Skeletal muscle cell (primary cell): ENCODE data around the gene MSRB1.
"Not testable (repeated sequence)": the region's sequence is repeated elsewhere in the genome, so short reads cannot be mapped to it uniquely, and the experiment has no call there.

Experiments
- DNase-seq: peaks from one replicate; pipeline ENCODE4 v3.0.0-alpha.2; 2010; ENCODE audit warnings: low read depth
- H3K4me3 ChIP-seq: 2 replicates; pipeline ENCODE4 v1.5.1; 2011; ENCODE audit warnings: low read depth, mild to moderate bottlenecking, control low read depth, low read length, moderate library complexity

Gene MSRB1

DNA sequence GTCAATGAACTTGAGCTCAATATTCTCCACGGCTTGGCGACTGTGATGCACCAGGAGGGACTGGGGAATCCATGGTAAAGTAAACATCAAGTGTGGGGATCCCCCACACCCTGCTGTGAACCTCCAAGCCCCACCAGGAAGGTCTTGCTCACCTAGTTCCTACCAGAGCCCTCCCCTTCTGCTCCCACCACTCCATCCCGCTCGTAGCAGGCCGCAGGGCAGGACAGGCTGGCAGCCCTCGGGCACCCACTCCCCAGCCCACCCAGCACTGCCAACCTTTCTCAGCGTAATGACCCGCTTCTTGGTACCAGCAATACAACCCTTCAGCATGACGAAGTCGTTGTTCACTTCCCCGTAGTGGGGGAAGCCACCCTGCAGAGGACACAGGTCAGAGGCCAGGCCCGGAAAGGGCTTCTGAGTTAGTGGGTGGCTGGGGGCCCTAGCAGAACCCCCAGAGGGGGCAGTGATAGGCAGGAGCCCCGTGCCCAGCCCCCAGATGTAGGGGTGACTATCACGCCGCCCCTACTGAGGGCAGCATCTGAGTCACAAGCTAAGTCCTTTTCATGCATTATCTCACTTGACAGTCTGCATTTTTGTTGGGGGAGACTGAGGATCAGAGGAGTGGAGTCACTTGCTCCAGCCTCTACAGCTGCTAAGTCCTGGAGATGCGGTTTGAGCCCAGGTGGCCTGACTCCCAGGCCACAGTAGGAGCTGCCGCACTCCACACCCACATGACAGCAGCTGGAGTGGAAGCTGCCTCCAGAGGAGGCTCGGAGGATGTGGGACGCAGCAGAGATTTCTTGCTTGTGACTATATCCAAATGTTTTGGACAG lies 2.8 kb upstream of the MSRB1 start:
- H3K4me3 ChIP-seq = no peak overlapping the region
- DNase-seq = no peak

DNA sequence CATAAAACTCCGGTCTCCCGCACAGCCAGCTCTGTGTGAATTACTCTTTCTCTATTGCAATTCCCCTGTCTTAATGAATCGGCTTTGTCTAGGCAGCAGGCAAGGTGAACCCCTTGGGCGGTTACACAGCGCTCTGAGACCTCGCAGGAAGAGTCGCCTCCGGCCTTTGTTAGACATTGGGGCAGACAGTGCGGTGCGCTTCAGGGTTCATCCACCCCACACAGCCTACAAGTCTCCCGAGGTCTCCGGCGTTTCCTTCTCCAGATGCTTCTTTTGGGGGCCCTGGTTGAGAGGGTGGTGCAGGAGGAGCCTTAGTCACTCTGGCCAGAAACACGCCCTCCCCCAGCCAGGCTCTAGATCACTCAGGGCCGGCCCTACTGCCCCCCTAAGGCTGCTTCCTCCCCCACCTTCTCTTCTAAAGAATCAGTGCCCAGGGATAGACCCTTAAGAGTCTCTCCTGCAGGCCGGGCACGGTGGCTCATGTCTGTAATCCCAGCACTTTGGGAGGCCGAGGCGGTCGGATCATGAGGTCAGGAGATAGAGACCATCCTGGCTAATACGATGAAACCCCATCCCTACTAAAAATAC lies 1.7 kb upstream of the MSRB1 start:
- DNase-seq = no peak
- H3K4me3 ChIP-seq = no peak overlapping the region

- no peak for DNase-seq
- H3K4me3 ChIP-seq = peak overlapping the region; percentile 93
Measured at GRCh38 chr16:1942047-1942809, 771 bp downstream of the MSRB1 start.

DNA sequence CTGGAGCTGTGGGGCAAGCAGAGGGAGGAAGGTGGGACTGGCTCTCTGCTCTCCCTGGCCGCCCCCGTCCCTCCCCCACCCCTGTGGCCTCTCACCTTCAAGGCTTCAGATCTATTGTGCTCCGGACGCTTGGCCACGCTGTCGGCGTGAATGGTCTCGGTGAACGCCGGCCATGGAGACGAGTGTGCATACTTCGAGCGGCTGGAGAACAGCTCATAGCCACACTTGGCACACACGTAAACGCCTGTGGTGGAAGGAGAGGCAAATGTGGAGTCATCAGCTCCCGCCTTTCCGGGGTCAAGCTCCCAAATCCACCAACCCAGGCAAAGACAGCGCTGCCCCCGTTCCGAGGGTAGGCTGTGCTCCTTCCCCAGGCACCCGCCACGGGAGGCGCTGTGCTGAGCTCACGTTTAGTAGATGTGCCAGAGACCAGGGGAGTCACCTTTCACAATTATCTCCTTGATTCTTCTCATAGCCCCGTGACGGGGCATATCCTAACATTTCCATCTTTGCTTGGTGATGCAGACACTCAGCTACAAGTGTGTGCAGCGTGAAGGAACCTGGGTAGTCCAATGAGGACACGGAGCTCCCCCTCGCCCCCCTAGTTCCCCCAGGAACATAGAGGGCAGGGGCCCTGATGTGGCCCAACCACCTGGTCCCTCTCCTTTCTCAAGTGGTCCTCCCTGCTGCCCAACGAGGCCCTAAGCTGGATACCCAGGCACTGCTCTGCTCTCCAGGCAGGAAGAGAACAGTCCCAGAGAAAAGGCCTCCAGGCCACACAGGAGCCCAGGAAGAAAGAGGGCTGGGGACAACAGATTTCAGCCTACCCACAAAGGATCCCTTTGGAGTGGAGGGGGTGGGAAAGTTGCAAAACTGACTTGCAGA lies 1.6 kb downstream of the MSRB1 start:
- no peak overlapping the region for H3K4me3 ChIP-seq
- no peak for DNase-seq

GRCh38 chr16:1940273-1941161 lies 2.5 kb downstream of the MSRB1 start:
- DNase-seq = no peak
- H3K4me3 ChIP-seq = no peak overlapping the region

DNA sequence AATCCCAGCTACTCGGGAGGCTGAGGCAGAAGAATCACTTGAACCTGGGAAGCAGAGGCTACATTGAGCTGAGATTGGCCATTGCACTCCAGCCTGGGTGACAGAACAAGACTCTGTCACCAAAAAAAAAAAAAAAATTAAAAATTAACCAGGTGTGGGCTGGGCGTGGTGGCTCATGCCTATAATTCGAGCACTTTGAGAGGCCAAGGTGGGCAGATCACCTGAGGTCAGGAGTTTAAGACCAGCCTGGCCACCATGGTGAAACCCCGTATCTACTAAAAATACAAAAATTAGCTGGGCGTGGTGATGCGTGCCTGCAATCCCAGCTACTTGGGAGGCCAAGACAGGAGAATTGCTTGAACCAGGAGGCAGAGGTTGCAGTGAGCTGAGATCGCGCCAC lies 3.2 kb downstream of the MSRB1 start:
- H3K4me3 ChIP-seq, DNase-seq: not testable (repeated sequence)

- no peak overlapping the region for H3K4me3 ChIP-seq
- DNase-seq = no peak
Measured at GRCh38 chr16:1938910-1939309, 4.1 kb downstream of the MSRB1 start.

DNA sequence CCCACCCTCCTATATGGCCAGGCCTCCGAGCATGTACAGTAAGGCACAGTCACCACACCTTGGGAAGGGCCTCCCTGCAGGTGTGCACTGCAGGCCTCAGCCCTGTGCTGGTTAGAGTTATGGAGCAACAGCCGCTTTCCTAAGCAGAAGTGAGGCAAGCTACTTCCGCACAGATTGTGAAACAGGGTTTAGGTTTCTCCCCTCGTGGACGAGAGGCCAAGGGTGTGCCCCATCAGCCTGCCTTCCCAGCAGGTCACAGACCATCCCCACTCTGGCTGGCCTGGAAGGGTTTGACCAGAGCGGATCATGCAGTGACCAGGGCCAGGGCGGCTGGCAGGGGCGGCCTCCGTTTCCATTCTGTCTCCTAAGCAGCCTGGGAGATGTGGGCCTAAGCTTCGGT lies 4.7 kb downstream of the MSRB1 start:
- no peak overlapping the region for H3K4me3 ChIP-seq
- DNase-seq = no peak

DNA sequence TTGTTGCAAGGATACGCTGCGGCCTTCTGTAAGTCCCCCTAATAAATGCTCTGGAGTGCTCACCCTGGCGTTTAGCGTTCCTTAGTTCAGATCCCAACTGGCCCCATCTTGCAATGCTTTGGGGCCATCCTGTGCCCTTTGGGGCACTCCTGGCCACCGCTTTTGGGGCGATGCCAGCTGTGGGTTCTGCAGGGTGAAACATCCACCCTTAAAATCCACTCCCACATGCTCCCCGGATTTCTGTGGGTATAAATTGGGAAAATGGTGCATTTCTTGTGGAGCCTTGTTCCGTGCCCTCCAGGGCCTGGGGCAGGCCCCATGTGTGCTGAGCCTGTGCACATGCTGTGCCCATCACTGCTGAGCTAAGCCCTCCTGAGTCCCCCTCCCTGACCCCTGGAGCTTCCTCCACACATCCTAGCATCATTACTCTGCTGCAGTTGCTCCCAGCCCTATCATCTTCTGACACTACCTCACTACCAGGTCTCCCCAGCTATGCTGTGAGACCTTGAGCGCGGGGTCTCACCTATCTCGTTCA lies 6.0 kb downstream of the MSRB1 start:
- H3K4me3 ChIP-seq = no peak overlapping the region
- DNase-seq = no peak

- no peak for DNase-seq
- no peak overlapping the region for H3K4me3 ChIP-seq
Measured at GRCh38 chr16:1933097-1933661, 9.8 kb downstream of the MSRB1 start.

DNA sequence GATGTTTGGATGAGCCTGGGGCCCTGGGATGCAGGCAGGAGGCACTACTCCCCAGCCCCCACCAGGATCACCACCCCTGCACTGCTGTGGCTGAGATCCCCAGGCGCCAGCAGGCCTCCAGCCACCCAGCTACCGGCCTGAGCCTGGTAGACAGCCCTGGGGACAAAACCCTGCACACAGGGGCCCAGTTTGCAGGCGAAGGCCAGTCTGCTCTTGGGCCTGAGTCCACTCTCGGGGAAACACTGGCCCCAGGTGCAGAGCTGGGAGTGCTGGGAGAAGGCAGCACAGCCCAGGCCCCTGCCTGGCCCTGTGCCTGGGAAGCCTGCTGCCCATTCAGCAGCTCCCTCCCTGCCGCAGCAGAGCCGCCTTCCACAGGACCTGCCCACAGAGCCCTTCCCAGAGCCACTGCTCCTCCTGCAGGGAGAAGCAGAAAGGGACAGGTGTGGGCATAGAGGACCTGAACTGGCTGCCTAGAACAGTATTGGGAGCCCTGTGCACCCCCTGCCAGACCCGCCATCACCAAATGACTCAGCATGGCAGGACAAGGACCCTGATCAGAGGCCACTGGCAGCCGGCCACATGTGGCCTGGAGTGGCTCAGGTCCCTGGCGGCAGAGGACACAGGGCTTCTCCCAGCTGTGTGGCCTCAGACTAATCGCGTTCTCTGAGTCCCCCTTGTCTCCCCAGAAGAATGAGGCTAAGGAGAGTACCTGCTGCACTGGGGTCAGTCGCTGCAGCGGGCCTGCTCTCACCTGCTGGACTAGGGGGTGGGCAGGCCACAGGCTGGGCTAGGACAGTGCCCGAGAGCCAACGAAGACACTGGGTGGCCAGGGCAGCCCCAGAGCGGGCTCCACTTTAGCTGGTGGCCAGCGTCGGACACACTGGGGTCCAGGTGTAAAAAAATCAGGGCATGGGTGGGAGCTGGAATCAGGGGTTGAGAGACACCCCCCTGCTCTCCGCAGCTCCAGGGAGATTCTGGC lies 10.7 kb downstream of the MSRB1 start:
- no peak overlapping the region for H3K4me3 ChIP-seq
- no peak for DNase-seq

GRCh38 chr16:1930338-1930720 lies 12.7 kb downstream of the MSRB1 start:
- DNase-seq = no peak
- no peak overlapping the region for H3K4me3 ChIP-seq

DNA sequence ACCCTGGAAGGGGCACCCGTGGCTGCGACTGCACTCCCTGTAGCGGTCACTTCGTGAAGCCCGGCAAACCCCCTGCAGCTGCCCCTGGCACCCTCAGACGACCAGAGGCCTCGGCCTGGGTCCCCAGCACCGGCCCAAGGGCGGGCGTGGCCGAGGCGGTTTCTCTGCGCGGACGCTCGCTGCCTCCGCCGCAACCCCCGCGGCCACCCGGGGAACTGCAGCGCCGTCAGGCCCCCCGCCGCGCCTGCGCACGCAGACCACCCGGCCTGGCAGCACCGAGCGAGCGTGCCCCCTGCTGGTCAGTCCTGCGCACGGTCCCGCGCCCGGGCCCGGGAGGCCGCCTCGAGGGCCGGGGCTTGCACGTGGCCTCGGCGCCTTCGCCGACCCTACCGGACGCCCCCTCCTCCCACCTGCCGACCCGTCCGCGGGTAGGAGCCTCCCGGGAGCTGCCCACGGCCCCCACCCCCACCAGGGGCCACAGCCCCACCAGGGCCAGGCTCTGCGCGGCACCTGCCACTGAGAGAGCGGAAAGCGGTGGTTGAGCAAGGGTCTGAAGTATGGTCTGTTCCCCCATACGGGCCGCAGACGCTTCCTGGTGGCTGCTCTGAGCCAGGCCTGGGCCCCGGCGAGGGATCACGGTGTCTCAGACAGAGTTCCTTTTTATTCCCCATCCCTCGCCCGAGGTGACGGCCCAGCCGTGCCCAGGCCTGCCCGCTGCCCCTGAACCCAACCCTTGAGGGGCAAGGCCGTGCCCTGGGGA lies 13.2 kb downstream of the MSRB1 start:
- H3K4me3 ChIP-seq = peak overlapping the region; percentile 57

GRCh38 chr16:1929105-1929504 lies 13.9 kb downstream of the MSRB1 start:
- no peak for DNase-seq
- H3K4me3 ChIP-seq = peak overlapping the region; percentile 57

More for the DNA sequence above, 13.2 kb downstream of the MSRB1 start:
- peak; percentile 25 for DNase-seq

DNA sequence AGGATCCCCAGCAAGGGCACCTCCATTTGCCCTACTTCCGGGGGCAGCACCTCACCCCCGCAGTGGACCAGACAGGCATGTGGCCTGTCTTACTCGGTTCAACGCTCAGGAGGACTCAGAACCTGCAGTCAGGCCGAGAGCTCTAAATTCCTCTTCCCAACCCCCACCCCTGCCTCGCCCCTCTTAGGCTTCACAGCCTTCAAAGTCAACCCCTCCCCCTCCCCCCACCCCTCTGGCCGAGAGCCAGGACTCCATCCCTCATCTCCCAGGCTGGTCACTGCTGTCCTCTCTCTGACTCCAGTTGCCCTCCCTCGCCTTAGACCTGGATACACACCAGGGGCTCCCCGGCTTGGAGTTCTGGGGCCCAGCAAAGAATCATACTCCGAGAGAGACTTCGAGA lies 16.7 kb downstream of the MSRB1 start:
- no peak overlapping the region for H3K4me3 ChIP-seq
- DNase-seq = no peak

DNA sequence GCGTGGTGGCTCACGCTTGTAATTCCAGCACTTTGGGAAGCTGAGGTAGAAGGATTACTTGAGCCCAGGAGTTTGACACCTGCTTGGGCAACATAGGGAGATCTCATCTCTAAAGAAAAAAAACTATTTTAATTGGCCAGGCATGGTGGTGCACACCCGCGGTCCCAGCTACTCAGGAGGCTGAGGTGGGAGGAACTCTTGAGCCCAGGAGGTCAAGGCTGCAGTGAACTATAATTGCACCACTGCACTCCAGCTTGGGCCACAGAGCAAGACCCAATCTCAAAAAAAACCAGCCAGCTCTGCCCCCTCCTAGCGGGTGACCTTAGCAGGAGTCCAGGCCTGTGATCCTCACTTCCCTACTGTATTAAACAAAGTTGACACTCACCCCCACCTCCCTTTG lies 18.9 kb downstream of the MSRB1 start:
- H3K4me3 ChIP-seq = no peak overlapping the region
- DNase-seq = no peak
